HUES48 (cell line): Measurements from ENCODE around the gene TPO.
"Not testable (repeated sequence)": the region's sequence is repeated elsewhere in the genome, so short reads cannot be mapped to it uniquely, and the experiment has no call there.

Experiments used
- H3K27ac ChIP-seq: one replicate; pipeline ENCODE4 v1.7.0; 2013; ENCODE audit warnings: low read depth, low read length, inconsistent platforms
- H3K27me3 ChIP-seq: 2 replicates; pipeline ENCODE4 v1.6.1; 2013; ENCODE audit warnings: mild to moderate bottlenecking, low read length; ENCODE audit not compliant: control insufficient read depth, insufficient read depth
- H3K36me3 ChIP-seq: 2 replicates; pipeline ENCODE4 v1.6.1; 2013; ENCODE audit warnings: low read length; ENCODE audit not compliant: control insufficient read depth, insufficient read depth
- H3K4me1 ChIP-seq: 2 replicates; pipeline ENCODE4 v1.6.1; 2013; ENCODE audit warnings: mild to moderate bottlenecking, low read length; ENCODE audit not compliant: control insufficient read depth, insufficient read depth
- H3K4me3 ChIP-seq: 2 replicates; pipeline ENCODE4 v1.5.1; 2013; ENCODE audit warnings: mild to moderate bottlenecking, low read depth, low read length
- H3K9ac ChIP-seq: 2 replicates; pipeline ENCODE4 v1.6.1; 2013; ENCODE audit warnings: mild to moderate bottlenecking, low read depth, low read length, moderate library complexity
- H3K9me3 ChIP-seq: 2 replicates; pipeline ENCODE4 v1.6.1; 2013; ENCODE audit warnings: low read length; ENCODE audit not compliant: control insufficient read depth, insufficient read depth

Gene TPO

DNA sequence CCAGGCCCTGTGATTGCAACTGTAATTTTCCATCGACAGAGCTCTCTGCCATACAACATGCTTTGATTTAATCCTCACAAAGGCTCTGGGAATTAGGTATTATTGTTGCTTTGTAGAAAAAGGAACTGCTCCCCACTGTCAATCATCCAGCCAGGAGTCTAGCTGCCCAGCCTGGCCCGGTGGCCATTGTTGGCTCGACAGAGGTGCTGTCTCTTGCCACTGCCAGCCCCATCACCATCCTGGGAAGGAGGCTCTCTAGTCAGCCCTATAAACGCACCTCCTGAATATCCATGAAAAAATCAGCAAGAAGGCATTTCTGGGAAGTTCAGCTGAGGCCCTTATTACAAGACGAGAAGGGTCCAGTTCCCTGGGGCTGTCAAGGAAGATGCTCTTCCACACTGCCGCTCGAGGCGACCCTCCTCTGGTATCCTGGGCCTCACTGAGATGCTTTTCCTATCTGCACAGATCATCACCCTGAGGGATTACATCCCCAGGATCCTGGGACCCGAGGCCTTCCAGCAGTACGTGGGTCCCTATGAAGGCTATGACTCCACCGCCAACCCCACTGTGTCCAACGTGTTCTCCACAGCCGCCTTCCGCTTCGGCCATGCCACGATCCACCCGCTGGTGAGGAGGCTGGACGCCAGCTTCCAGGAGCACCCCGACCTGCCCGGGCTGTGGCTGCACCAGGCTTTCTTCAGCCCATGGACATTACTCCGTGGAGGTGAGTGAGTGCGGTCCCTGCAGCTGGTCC is 71.0 kb downstream of the TPO start:
- Histone ChIP-seq H3K9me3 (no peaks in the 10 kb centered on the region), H3K4me3 (no peak overlapping the region), H3K4me1 (no peaks in the 10 kb centered on the region), H3K27me3 (no peaks in the 10 kb centered on the region), H3K27ac (no peak overlapping the region), H3K9ac (no peak overlapping the region), H3K36me3 (no peaks in the 10 kb centered on the region)

DNA sequence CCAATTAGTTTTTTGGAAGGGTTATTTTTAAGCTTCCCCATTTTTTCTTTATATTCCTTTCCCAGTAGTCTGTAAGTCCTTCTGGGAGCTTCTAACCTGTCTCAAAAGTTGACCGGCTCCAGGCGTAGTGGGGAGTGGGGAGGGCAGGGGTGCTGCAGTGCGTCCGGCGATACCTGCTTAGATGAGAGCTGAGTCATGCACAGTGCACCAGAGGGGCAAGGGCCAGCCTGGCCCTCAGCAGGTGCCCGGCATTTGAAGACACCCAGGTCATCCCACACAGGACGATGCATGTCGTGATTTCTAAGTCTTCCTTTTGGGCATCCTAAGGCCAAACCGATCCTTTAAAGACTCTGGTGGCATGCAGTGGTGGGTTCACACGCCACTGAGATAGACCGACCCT is 73.4 kb downstream of the TPO start:
- Histone ChIP-seq H3K4me3 (no peak overlapping the region), H3K27ac (no peak overlapping the region), H3K27me3 (no peaks in the 10 kb centered on the region), H3K9ac (no peak overlapping the region), H3K4me1 (no peaks in the 10 kb centered on the region), H3K36me3 (no peaks in the 10 kb centered on the region), H3K9me3 (no peaks in the 10 kb centered on the region)

DNA sequence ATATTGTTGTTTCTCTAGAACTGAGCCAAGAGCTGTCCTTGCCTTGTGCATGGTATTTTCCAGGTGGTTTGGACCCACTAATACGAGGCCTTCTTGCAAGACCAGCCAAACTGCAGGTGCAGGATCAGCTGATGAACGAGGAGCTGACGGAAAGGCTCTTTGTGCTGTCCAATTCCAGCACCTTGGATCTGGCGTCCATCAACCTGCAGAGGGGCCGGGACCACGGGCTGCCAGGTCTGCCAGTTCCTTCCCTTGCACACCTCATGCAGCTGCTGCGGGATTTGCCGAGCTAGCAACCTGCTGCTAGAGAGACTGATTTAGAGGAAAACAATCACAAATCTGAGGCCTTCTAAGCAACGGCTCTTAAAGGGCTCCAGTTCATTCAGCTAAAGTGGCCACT is 74.5 kb downstream of the TPO start:
- H3K9ac ChIP-seq = no peak overlapping the region
- H3K9me3 ChIP-seq = no peaks in the 10 kb centered on the region
- H3K27me3 ChIP-seq = no peaks in the 10 kb centered on the region
- no peaks in the 10 kb centered on the region for H3K4me1 ChIP-seq
- H3K36me3 ChIP-seq = no peaks in the 10 kb centered on the region
- no peak overlapping the region for H3K27ac ChIP-seq
- H3K4me3 ChIP-seq = no peak overlapping the region

DNA sequence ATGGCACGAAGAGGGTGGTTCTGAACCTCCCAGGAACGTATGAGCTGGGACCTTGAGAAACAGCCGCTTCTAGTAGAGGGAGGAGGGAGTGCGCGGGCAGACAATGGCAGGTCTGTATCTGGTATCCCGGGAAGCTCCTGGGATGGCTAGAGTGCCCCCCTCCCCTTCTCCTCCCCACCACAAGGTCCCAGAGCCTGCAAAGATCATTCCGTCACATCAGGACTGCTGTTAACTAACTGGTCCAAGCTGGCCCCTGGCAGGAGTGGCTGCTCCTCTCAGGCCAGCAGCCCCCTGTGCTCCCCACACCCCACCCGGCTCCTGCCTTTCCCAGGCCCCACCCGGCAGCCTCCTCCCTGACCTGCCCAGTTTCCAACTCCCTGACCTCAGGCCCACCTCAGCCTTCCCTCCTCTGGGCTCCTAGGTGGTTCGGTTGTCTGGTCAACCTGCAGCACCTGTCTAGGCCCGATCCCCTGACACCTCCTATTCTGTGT is 75.0 kb downstream of the TPO start:
- H3K27ac ChIP-seq = no peak overlapping the region
- no peak overlapping the region for H3K4me3 ChIP-seq
- no peaks in the 10 kb centered on the region for H3K9me3 ChIP-seq
- H3K27me3 ChIP-seq = no peaks in the 10 kb centered on the region
- no peak overlapping the region for H3K9ac ChIP-seq
- no peaks in the 10 kb centered on the region for H3K4me1 ChIP-seq
- H3K36me3 ChIP-seq = no peaks in the 10 kb centered on the region

DNA sequence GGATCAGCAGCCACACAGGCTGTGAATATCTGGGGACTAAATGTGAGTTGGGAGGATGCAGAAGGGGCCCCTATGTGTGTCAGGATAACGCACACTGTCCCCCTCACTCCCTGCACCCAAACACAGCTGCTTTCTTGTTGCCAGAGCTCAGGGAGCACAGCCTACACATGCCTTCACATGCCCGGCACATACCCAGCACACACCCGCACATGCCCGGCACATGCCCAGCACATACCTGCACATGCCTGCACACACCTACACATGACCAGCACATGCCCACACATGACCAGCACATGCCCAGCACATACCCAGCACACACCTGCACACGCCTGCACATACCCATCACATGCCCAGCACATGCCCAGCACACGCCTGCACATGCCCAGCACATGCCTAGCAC is 75.6 kb downstream of the TPO start:
- Histone ChIP-seq H3K27ac (no peak overlapping the region), H3K9me3 (no peaks in the 10 kb centered on the region), H3K4me1 (no peaks in the 10 kb centered on the region), H3K9ac (no peak overlapping the region), H3K36me3 (no peaks in the 10 kb centered on the region), H3K4me3 (no peak overlapping the region), H3K27me3 (no peaks in the 10 kb centered on the region)

DNA sequence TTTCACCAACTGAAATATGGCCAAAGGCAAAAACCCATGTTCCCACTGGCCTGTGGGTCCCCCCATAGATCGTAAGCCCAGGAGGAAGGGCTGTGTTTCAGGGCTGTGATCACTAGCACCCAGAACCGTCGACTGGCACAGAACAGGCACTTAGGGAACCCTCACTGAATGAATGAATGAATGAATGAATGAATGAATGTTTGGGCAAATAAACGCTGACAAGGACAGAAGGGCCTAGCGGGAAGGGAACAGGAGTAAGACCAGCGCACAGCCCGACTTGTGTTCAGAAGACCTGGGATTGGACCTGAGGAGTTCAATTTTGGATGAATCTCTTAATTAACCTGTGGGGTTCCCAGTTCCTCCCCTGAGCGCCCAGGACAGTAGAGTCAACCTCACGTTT is 76.2 kb downstream of the TPO start:
- Histone ChIP-seq H3K36me3 (no peaks in the 10 kb centered on the region), H3K9ac (no peak overlapping the region), H3K4me3 (no peak overlapping the region), H3K27ac (no peak overlapping the region), H3K9me3 (no peaks in the 10 kb centered on the region), H3K27me3 (no peaks in the 10 kb centered on the region), H3K4me1 (no peaks in the 10 kb centered on the region)

DNA sequence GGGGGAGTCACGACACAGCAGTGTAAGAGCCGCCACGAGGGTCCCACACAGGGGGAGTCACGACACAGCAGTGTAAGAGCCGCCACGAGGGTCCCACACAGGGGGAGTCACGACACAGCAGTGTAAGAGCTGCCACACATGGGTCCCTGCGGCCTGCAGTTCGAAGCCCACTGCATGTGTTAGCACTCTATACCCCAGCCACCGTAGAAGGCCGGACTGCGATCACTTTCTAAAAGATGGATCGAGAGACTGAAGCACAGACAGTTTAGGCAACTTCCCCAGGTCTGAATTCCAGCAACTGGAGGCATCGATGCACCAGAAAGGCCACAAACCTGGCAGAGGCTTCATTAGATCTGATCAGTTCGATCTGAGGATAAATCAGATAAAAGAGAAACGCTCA is 77.1 kb downstream of the TPO start:
- not testable (repeated sequence) for H3K9ac ChIP-seq, H3K4me1 ChIP-seq, H3K27ac ChIP-seq, H3K4me3 ChIP-seq, H3K36me3 ChIP-seq, H3K9me3 ChIP-seq, H3K27me3 ChIP-seq

DNA sequence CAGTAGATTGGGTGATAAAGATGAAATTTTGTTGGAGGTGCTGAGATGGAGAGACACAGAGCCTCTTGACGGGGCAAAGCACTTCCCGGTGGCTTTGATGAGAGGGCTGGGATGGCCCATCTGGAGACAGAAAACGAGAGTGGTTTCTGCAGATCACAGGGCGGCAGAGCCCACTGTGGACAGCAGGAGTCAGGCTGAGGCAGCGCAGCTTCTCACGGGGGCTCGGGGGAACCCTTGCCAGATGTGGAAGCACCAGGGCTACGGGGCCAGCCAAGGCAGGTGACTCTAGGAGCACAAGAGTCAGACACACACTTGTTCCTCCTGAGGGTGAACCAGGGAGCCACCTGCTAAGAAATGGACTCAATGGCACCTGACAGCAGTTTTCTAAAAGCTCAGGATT is 78.5 kb downstream of the TPO start:
- H3K27me3 ChIP-seq = no peaks in the 10 kb centered on the region
- no peak overlapping the region for H3K27ac ChIP-seq
- H3K9me3 ChIP-seq = no peaks in the 10 kb centered on the region
- no peak overlapping the region for H3K9ac ChIP-seq
- H3K36me3 ChIP-seq = no peaks in the 10 kb centered on the region
- H3K4me3 ChIP-seq = no peak overlapping the region
- no peaks in the 10 kb centered on the region for H3K4me1 ChIP-seq

DNA sequence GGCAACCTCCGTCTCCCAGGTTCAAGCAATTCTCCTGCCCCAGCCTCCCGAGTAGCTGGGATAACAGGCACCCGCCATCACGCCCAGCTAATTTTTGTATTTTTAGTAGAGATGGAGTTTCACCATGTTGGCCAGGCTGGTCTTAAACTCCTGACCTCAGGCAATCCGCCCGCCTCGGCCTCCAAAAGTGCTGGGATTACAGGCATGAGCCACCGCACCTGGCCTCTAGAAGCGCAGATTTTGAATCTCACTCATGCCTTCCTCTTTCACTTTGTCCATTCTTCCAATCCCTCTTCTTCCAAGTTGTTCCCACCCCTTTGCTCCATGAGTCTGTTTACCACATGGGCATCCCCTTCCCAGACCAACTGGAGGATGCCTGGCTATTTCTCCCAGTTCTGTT is 79.0 kb downstream of the TPO start:
- not testable (repeated sequence) for H3K9me3 ChIP-seq, H3K27ac ChIP-seq, H3K9ac ChIP-seq, H3K36me3 ChIP-seq, H3K4me3 ChIP-seq, H3K4me1 ChIP-seq, H3K27me3 ChIP-seq

DNA sequence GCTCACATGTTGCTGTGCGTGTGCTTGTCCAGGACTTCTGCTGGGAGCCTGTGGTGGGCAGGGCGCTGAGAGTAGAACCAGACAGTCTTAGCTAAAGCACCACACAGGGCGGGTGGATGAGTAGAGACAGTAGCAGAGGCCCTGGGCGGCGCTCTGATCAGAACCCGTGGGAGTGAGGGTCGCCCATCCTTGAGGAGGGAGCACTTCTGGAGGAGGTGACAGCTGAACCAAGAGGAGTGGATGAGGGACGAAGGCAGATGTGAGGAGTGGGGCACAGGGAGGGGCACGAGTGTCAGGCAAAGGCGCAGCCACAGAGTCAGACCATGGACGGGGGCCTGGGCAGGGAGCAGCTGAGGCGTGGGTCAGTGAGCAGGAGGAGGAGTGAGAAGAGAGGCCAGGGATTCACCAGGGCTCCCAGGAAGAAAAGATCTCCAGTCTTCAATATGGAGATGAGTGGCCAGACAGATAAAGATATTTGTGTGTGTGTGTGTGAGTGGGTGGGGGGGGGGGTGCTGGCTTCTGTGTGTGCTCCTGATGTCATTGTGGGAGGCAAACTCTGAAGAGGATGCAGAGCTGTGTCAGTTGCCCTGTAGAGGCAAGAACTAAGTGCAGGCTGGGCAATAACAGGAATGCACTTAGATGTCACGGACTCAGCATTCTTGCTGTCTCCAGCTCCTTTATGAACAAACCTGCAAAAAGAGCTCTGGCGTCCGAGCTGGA is 79.6 kb downstream of the TPO start:
- Histone ChIP-seq H3K27ac (no peak overlapping the region), H3K9me3 (no peaks in the 10 kb centered on the region), H3K4me3 (no peak overlapping the region), H3K36me3 (no peaks in the 10 kb centered on the region), H3K9ac (no peak overlapping the region), H3K4me1 (no peaks in the 10 kb centered on the region), H3K27me3 (no peaks in the 10 kb centered on the region)

DNA sequence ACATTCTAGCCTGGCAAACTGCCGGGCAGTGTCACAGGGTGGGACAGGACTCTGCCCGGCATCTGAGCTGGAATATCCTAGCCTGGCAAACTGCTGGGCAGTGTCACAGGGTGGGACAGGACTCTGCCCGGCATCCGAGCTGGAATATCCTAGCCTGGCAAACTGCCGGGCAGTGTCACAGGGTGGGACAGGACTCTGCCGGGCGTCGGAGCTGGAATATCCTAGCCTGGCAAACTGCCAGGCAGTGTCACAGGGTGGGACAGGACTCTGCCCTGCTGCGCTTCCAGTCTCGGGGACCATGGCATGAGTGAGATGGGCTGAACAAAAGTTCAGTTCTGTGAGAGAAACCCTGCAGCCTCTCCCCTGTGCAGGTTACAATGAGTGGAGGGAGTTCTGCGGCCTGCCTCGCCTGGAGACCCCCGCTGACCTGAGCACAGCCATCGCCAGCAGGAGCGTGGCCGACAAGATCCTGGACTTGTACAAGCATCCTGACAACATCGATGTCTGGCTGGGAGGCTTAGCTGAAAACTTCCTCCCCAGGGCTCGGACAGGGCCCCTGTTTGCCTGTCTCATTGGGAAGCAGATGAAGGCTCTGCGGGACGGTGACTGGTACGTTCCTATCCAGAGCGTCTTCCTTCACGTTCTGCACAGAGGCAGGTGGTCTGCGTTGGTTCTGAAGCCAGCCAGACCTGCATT is 80.3 kb downstream of the TPO start:
- Histone ChIP-seq H3K36me3 (no peaks in the 10 kb centered on the region), H3K4me3 (no peak overlapping the region), H3K4me1 (no peaks in the 10 kb centered on the region), H3K27ac (no peak overlapping the region), H3K9me3 (no peaks in the 10 kb centered on the region), H3K27me3 (no peaks in the 10 kb centered on the region), H3K9ac (no peak overlapping the region)
